ENCODE measurements around the gene SLC12A8.

Gene SLC12A8

DNA sequence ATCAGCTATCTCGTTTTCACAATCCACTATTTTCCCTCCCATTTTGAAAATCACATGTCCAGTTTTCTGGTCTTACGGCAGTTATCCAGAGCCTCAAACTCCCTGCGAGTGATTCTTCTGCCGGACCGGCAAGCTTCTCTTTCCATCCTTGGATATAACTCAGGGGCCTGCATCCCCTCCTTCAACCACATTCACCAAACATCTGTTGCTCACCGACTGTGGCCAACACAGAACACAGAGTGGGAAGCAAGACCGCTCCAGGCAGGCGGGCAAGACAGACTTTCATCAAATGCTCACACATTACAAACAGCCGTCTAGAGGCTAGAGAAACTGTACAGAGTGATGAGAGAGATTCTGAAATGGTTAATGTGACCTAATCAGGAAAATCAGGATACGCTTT, 7.6 kb upstream of the SLC12A8 start:
- Histone ChIP-seq H3K27me3 (ENCODE audit: control insufficient read depth in 2 of 2, insufficient read depth in 2 of 2, low read length in 2 of 2) (no peaks in the 10 kb centered on the region), H3K9me3 (ENCODE audit: control insufficient read depth in 2 of 2, low read length in 2 of 2) (no peaks in the 10 kb centered on the region), H3K9ac (ENCODE audit: low read depth in 1 of 2, low read length in 2 of 2) (no peak overlapping the region), H3K36me3 (ENCODE audit: control insufficient read depth in 2 of 2, insufficient read depth in 2 of 2, low read length in 2 of 2) (no peaks in the 10 kb centered on the region), H3K4me1 (ENCODE audit: control insufficient read depth in 2 of 2, insufficient read depth in 2 of 2, low read length in 2 of 2) (peaks cover 0 to 3% of the 10 kb centered on the region in 2 donors), H3K4me3 (ENCODE audit: low read length in 2 of 2) (no peak overlapping the region), H3K27ac (ENCODE audit: low read depth in 2 of 2, low read length in 2 of 2) (no peak overlapping the region)

DNA sequence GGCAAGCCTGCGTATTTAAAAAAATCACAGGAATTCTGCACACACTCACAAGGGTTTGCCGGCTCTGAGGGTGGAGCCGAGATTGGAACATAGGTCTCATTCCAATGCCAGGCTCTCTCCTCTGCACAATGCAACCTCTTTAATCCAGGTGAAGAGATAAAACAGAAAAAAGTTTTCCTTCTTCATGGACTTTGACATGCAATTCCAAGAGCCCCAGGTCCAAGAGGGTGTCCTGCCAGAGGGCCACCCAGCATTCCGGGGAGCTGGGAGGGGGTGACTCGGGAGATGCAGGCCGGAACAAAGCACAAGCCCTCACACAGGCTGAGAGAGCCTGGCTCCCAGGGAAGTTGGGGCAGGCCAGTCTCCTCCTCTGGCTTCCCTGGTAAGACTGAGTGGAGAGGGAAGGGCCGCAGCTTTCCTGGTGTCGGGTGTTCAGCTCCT, 6.7 kb upstream of the SLC12A8 start:
- no peak overlapping the region for H3K9ac ChIP-seq (ENCODE audit: low read depth in 1 of 2, low read length in 2 of 2)
- no peaks in the 10 kb centered on the region for H3K36me3 ChIP-seq (ENCODE audit: control insufficient read depth in 2 of 2, insufficient read depth in 2 of 2, low read length in 2 of 2)
- H3K9me3 ChIP-seq (ENCODE audit: control insufficient read depth in 2 of 2, low read length in 2 of 2) = no peaks in the 10 kb centered on the region
- peak overlapping the region in 1 of 2 donors; percentile 4 for H3K27ac ChIP-seq (ENCODE audit: low read depth in 2 of 2, low read length in 2 of 2)
- H3K27me3 ChIP-seq (ENCODE audit: control insufficient read depth in 2 of 2, insufficient read depth in 2 of 2, low read length in 2 of 2) = no peaks in the 10 kb centered on the region
- H3K4me3 ChIP-seq (ENCODE audit: low read length in 2 of 2) = no peak overlapping the region
- H3K4me1 ChIP-seq (ENCODE audit: control insufficient read depth in 2 of 2, insufficient read depth in 2 of 2, low read length in 2 of 2) = peaks cover 0 to 3% of the 10 kb centered on the region in 2 donors

DNA sequence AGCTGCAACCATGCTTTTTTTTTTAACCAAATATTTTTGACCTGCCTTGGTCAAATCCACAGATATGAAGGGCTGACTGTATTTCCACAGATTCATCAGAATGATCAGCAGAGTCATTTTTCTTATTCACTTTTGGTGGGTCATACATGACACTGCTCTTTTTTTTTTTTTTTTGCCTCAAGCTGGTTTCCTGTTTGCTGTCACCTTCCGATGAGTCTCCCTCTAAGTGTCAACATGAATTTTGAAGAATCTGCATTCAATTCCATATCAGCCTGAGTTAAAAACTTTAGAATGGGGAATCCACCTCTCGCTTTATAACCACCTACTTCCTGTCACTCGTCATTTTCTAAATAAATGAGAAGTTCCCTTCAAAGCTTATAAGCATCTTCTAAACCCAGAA, 2.2 kb upstream of the SLC12A8 start:
- no peak overlapping the region for H3K27ac ChIP-seq (ENCODE audit: low read depth in 2 of 2, low read length in 2 of 2)
- H3K9ac ChIP-seq (ENCODE audit: low read depth in 1 of 2, low read length in 2 of 2) = no peak overlapping the region
- H3K4me1 ChIP-seq (ENCODE audit: control insufficient read depth in 2 of 2, insufficient read depth in 2 of 2, low read length in 2 of 2) = peaks cover 3 to 9% of the 10 kb centered on the region in 2 donors
- H3K9me3 ChIP-seq (ENCODE audit: control insufficient read depth in 2 of 2, low read length in 2 of 2) = no peaks in the 10 kb centered on the region
- H3K4me3 ChIP-seq (ENCODE audit: low read length in 2 of 2) = no peak overlapping the region
- peaks cover 6% of the 10 kb centered on the region in 2 donors for H3K27me3 ChIP-seq (ENCODE audit: control insufficient read depth in 2 of 2, insufficient read depth in 2 of 2, low read length in 2 of 2)
- no peaks in the 10 kb centered on the region for H3K36me3 ChIP-seq (ENCODE audit: control insufficient read depth in 2 of 2, insufficient read depth in 2 of 2, low read length in 2 of 2)

DNA sequence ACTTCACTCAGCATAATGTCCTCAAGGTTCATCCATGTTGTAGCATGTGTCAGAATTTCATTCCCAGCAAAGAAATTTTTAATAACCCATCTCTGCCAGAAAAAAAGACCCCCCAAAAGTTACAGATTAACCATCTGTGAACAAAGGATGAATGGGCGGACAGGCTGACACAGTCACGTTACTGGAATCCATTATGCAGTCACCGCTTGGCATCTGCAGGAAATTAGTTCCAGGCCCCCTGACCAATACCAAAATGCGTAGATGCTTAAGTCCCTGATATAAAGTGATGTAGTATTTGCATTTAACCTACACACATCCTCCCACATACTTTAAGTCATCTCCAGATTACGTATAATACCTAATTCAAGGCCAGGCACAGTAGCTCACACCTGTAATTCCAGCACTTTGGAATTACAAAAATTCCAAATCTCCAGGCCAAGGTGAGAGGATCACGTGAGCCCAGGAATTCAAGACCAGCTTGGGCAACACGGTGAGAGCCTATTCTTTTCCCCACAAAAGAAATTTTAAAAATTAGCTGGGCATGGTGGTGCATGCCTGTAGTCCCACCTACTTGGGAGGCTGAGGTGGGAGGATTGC, 1.5 kb upstream of the SLC12A8 start:
- H3K4me3 ChIP-seq (ENCODE audit: low read length in 2 of 2) = no peak overlapping the region
- H3K9me3 ChIP-seq (ENCODE audit: control insufficient read depth in 2 of 2, low read length in 2 of 2) = no peaks in the 10 kb centered on the region
- peaks cover 6% of the 10 kb centered on the region in 2 donors for H3K27me3 ChIP-seq (ENCODE audit: control insufficient read depth in 2 of 2, insufficient read depth in 2 of 2, low read length in 2 of 2)
- H3K4me1 ChIP-seq (ENCODE audit: control insufficient read depth in 2 of 2, insufficient read depth in 2 of 2, low read length in 2 of 2) = peaks cover 3 to 9% of the 10 kb centered on the region in 2 donors
- no peaks in the 10 kb centered on the region for H3K36me3 ChIP-seq (ENCODE audit: control insufficient read depth in 2 of 2, insufficient read depth in 2 of 2, low read length in 2 of 2)
- no peak overlapping the region for H3K9ac ChIP-seq (ENCODE audit: low read depth in 1 of 2, low read length in 2 of 2)
- H3K27ac ChIP-seq (ENCODE audit: low read depth in 2 of 2, low read length in 2 of 2) = no peak overlapping the region

DNA sequence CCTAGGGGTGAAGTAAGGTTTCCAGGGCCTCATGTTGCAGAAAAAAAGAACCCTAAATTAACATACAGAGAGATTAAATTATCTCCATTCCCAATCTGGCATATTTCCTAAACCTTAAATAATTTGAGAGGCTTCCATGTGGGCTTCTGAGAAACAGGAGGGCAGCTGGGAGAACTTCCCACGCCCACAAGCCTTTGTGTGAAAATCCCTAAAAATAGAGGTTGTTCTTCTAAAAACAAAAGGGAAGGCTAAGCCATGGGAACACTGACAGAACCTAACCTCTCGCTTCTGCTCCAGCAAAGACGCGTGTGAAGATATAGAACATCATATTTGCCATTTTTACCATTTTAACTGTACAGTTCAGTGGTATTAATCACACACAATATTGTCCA, 812 bp upstream of the SLC12A8 start:
- no peak overlapping the region for H3K9ac ChIP-seq (ENCODE audit: low read depth in 1 of 2, low read length in 2 of 2)

DNA sequence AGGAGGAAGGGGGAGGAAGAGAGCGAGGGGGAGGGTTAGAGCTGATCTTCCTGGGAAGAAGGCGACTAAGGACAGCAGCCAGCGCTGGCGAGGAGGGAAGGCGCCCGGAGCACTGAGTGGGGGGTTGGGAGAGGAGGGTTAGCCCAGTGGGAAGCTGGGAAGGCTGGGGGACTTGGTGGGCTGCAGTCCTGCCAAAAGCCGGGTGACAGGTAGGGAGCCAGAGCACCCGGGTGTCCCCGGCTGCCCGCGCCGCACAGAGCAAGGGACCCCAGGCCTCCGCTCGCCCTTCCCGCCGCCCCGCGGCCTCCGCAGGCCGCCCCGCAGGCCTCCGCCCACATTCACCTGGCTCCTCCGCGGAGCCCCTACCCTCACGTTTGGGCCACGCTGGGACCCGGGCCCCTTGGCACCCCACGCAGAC, 448 bp downstream of the SLC12A8 start:
- H3K36me3 ChIP-seq (ENCODE audit: control insufficient read depth in 2 of 2, insufficient read depth in 2 of 2, low read length in 2 of 2) = no peaks in the 10 kb centered on the region
- peaks cover 3 to 9% of the 10 kb centered on the region in 2 donors for H3K4me1 ChIP-seq (ENCODE audit: control insufficient read depth in 2 of 2, insufficient read depth in 2 of 2, low read length in 2 of 2)
- H3K27me3 ChIP-seq (ENCODE audit: control insufficient read depth in 2 of 2, insufficient read depth in 2 of 2, low read length in 2 of 2) = peaks cover 6% of the 10 kb centered on the region in 2 donors
- H3K9me3 ChIP-seq (ENCODE audit: control insufficient read depth in 2 of 2, low read length in 2 of 2) = no peaks in the 10 kb centered on the region
- peak overlapping the region; percentile 66 to 68 for H3K4me3 ChIP-seq (ENCODE audit: low read length in 2 of 2)
- no peak overlapping the region for H3K27ac ChIP-seq (ENCODE audit: low read depth in 2 of 2, low read length in 2 of 2)
- H3K9ac ChIP-seq (ENCODE audit: low read depth in 1 of 2, low read length in 2 of 2) = peak overlapping the region; percentile 32 to 68

More for the DNA sequence above, 812 bp upstream of the SLC12A8 start:
- Histone ChIP-seq H3K4me1 (ENCODE audit: control insufficient read depth in 2 of 2, insufficient read depth in 2 of 2, low read length in 2 of 2) (peaks cover 3 to 6% of the 10 kb centered on the region in 2 donors), H3K36me3 (ENCODE audit: control insufficient read depth in 2 of 2, insufficient read depth in 2 of 2, low read length in 2 of 2) (no peaks in the 10 kb centered on the region), H3K9me3 (ENCODE audit: control insufficient read depth in 2 of 2, low read length in 2 of 2) (no peaks in the 10 kb centered on the region), H3K27me3 (ENCODE audit: control insufficient read depth in 2 of 2, insufficient read depth in 2 of 2, low read length in 2 of 2) (peaks cover 6% of the 10 kb centered on the region in 2 donors), H3K27ac (ENCODE audit: low read depth in 2 of 2, low read length in 2 of 2) (no peak overlapping the region), H3K4me3 (ENCODE audit: low read length in 2 of 2) (no peak overlapping the region)

DNA sequence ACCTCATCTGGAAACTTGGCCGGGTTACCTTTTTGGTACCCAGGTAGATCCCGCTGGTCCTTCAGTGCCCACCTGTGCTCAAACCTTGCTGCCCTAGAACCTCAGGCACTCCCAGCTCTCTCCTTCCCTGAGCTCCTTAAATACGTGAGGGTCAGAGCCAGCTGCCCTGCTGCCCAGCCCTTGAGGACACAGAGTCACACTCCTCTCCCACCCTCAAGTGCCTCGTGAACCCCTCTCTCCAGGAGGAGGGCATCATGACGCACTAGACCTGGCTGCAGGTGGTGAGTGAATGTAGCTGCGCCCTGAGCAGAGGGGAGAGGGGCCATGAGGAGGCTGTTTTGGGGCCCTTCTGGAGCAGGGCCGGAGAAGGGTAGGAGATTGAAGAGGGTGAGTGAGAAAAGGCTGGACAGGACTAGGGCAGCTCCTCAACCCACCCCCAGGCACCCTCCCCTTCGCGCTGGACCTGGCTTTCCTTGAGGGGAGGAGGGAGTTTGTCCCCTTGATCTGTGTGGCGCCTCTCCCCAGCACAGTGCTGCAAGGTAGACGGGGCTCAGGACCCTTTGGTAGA, 941 bp downstream of the SLC12A8 start:
- H3K9ac ChIP-seq (ENCODE audit: low read depth in 1 of 2, low read length in 2 of 2) = peak overlapping the region in 1 of 2 donors; percentile 68
- peaks cover 6% of the 10 kb centered on the region in 2 donors for H3K27me3 ChIP-seq (ENCODE audit: control insufficient read depth in 2 of 2, insufficient read depth in 2 of 2, low read length in 2 of 2)
- peak overlapping the region; percentile 66 to 68 for H3K4me3 ChIP-seq (ENCODE audit: low read length in 2 of 2)
- no peaks in the 10 kb centered on the region for H3K36me3 ChIP-seq (ENCODE audit: control insufficient read depth in 2 of 2, insufficient read depth in 2 of 2, low read length in 2 of 2)
- H3K9me3 ChIP-seq (ENCODE audit: control insufficient read depth in 2 of 2, low read length in 2 of 2) = no peaks in the 10 kb centered on the region
- no peak overlapping the region for H3K27ac ChIP-seq (ENCODE audit: low read depth in 2 of 2, low read length in 2 of 2)
- H3K4me1 ChIP-seq (ENCODE audit: control insufficient read depth in 2 of 2, insufficient read depth in 2 of 2, low read length in 2 of 2) = peaks cover 3 to 9% of the 10 kb centered on the region in 2 donors

DNA sequence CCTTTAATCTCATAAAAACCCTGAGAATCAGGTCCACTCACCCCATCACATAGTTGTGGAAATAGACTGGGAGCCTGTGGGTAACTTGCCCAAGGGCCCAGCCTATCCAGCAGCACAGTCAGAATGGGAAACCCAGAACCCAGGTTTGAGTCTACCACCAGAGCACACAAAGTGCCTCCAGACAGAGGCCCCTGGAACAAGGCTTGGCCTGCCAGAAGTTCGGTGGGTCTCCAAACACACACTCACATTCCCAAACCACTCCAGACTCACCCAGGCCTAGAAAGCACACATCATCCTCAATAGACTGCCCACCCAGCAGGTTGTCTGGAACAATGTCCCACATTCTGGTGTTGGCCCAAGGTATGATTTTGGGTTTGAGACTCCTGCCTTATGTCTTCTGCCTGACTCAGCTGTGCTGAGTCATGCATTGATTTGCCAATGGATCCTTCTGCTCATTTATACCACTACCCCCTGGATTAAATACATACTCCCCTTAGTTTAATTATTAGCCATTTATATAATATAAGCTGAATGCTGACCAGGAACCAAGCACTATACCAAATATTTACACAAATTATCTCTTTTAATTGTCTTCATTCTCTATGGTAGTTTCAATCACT, 4.5 kb downstream of the SLC12A8 start:
- Histone ChIP-seq H3K9me3 (ENCODE audit: control insufficient read depth in 2 of 2, low read length in 2 of 2) (no peaks in the 10 kb centered on the region), H3K27me3 (ENCODE audit: control insufficient read depth in 2 of 2, insufficient read depth in 2 of 2, low read length in 2 of 2) (peaks cover 4% of the 10 kb centered on the region in 2 donors), H3K4me3 (ENCODE audit: low read length in 2 of 2) (no peak overlapping the region), H3K4me1 (ENCODE audit: control insufficient read depth in 2 of 2, insufficient read depth in 2 of 2, low read length in 2 of 2) (peaks cover 3 to 8% of the 10 kb centered on the region in 2 donors), H3K27ac (ENCODE audit: low read depth in 2 of 2, low read length in 2 of 2) (peak overlapping the region in 1 of 2 donors; percentile 13), H3K9ac (ENCODE audit: low read depth in 1 of 2, low read length in 2 of 2) (no peak overlapping the region), H3K36me3 (ENCODE audit: control insufficient read depth in 2 of 2, insufficient read depth in 2 of 2, low read length in 2 of 2) (no peaks in the 10 kb centered on the region)

DNA sequence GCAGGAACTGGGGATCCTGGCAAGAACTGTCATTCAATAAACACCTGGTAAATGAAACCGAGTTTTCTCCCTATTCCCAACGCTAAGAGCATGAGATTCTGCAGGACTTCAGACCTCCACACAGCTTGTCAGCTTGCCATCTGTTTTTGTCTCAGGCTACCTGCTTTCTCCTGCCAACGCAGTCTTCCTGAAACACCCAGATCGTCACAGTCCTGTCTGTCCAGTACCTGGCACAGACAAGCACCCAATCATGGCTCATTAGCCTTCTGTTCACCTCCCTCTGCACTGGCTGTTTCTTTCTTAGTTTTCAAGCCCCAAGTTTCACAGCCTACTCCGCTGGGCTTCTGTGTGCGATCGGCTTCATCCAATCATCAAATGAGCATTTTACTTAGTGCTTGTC, 5.0 kb downstream of the SLC12A8 start:
- H3K36me3 ChIP-seq (ENCODE audit: control insufficient read depth in 2 of 2, insufficient read depth in 2 of 2, low read length in 2 of 2) = no peaks in the 10 kb centered on the region
- H3K27ac ChIP-seq (ENCODE audit: low read depth in 2 of 2, low read length in 2 of 2) = no peak overlapping the region

DNA sequence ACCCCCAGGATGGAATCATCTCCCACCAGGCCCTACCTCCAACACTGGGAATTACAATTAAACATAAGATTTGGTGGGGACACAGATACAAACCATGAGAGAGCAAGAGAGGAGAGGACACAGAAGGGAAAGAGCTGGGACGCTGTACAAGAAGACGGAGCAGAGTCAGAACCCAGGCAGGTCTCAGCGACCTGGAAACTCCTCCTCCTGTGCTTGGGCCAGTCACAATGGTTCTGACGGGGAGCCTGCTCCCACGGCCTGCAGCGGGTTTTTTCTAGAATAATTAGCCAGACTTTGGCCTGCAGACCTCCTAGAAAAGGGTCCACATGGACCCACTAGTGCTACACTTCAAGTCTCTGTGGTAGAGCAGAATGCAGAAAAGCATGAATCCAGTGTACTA, 5.6 kb downstream of the SLC12A8 start:
- Histone ChIP-seq H3K4me1 (ENCODE audit: control insufficient read depth in 2 of 2, insufficient read depth in 2 of 2, low read length in 2 of 2) (peaks cover 0 to 3% of the 10 kb centered on the region in 2 donors), H3K27ac (ENCODE audit: low read depth in 2 of 2, low read length in 2 of 2) (no peak overlapping the region), H3K9ac (ENCODE audit: low read depth in 1 of 2, low read length in 2 of 2) (no peak overlapping the region)

More for the DNA sequence above, 5.0 kb downstream of the SLC12A8 start:
- Histone ChIP-seq H3K9ac (ENCODE audit: low read depth in 1 of 2, low read length in 2 of 2) (no peak overlapping the region), H3K9me3 (ENCODE audit: control insufficient read depth in 2 of 2, low read length in 2 of 2) (no peaks in the 10 kb centered on the region), H3K4me3 (ENCODE audit: low read length in 2 of 2) (no peak overlapping the region), H3K27me3 (ENCODE audit: control insufficient read depth in 2 of 2, insufficient read depth in 2 of 2, low read length in 2 of 2) (no peaks in the 10 kb centered on the region), H3K4me1 (ENCODE audit: control insufficient read depth in 2 of 2, insufficient read depth in 2 of 2, low read length in 2 of 2) (peaks cover 3% of the 10 kb centered on the region in 2 donors)

More for the DNA sequence above, 5.6 kb downstream of the SLC12A8 start:
- H3K4me3 ChIP-seq (ENCODE audit: low read length in 2 of 2) = no peak overlapping the region
- H3K36me3 ChIP-seq (ENCODE audit: control insufficient read depth in 2 of 2, insufficient read depth in 2 of 2, low read length in 2 of 2) = no peaks in the 10 kb centered on the region
- H3K9me3 ChIP-seq (ENCODE audit: control insufficient read depth in 2 of 2, low read length in 2 of 2) = no peaks in the 10 kb centered on the region
- H3K27me3 ChIP-seq (ENCODE audit: control insufficient read depth in 2 of 2, insufficient read depth in 2 of 2, low read length in 2 of 2) = no peaks in the 10 kb centered on the region

Data from mucosa of rectum (tissue), 2 donors.